GM10248 (cell line): ENCODE results near the gene CLIC2.
A peak's percentile ranks its signal among the peaks of the same experiment; 100 is the strongest.

ENCODE experiments used
- CTCF ChIA-PET: fragments of 300-600 bp; sonication (Branson Sonifier 250); formaldehyde crosslinking; extraction: SDS; loops from one replicate; lab custom pipeline; 2021; ENCODE audit warnings: antibody characterized with exemption; lab: Yijun Ruan, JAX
- POLR2A ChIA-PET: fragments of 350-650 bp; sonication (Branson Sonifier 250); formaldehyde crosslinking; extraction: SDS; loops from one replicate; lab custom pipeline; 2020; ENCODE audit warnings: antibody characterized with exemption; lab: Yijun Ruan, JAX
- DNase-seq: peaks from one replicate; pipeline ENCODE4 v3.0.0; 2012; ENCODE audit errors: extremely low spot score
- CTCF ChIP-seq: IDR thresholded peaks from 2 replicates; pipeline ENCODE4 v1.5.1; 2012; ENCODE audit warnings: mild to moderate bottlenecking, low read depth; ENCODE audit errors: extremely low read depth, missing control alignments, control extremely low read depth

The CLIC2 gene

GRCh38 chrX:155247497-155247896 lies 86.9 kb downstream of the CLIC2 start:
- ChIA-PET POLR2A (no interaction called here), CTCF (no interaction called here)
- DNase-seq, result no peak
- TF ChIP-seq CTCF, result no peak

GRCh38 chrX:155246748-155247147 lies 87.7 kb downstream of the CLIC2 start:
- ChIA-PET CTCF (interaction anchor here (1.2 kb wide), 1 partner anchor 15 kb away, joined by 3 read pairs; no protein-coding TSS in a partner anchor), POLR2A (no interaction called here)
- DNase-seq, result no peak
- no peak for TF ChIP-seq CTCF

GRCh38 chrX:155242300-155242699 lies 92.1 kb downstream of the CLIC2 start:
- no peak for TF ChIP-seq CTCF
- no peak for DNase-seq
- POLR2A ChIA-PET, result no interaction called here
- CTCF ChIA-PET, result no interaction called here

GRCh38 chrX:155237719-155238118 lies 96.7 kb downstream of the CLIC2 start:
- CTCF ChIA-PET, result interaction anchor here (1.1 kb wide), 1 partner anchor 12 kb away, joined by 3 read pairs; no protein-coding TSS in a partner anchor
- no peak for DNase-seq
- POLR2A ChIA-PET, result no interaction called here
- no peak for TF ChIP-seq CTCF

GRCh38 chrX:155235891-155236290 lies 98.5 kb downstream of the CLIC2 start:
- DNase-seq, result no peak
- ChIA-PET POLR2A (no interaction called here), CTCF (interaction anchor here (1.4 kb wide), 1 partner anchor 189 kb away, joined by 3 read pairs; no protein-coding TSS in a partner anchor)
- TF ChIP-seq CTCF, result no peak

GRCh38 chrX:155231163-155231562 lies 103.3 kb downstream of the CLIC2 start:
- TF ChIP-seq CTCF, result no peak
- DNase-seq, result peak; percentile 32
- CTCF ChIA-PET, result no interaction called here
- POLR2A ChIA-PET, result no interaction called here
